VCaP (cell line): ENCODE measurements around the gene CBR4.

Experiments
- H3K27ac ChIP-seq: fragments of 450-650 bp; 2 replicates; pipeline ENCODE4 v1.5.1; 2017
- TF ChIP-seq, protein P1 (sequence below): fragments of 450-650 bp; conservative IDR thresholded peaks from 2 replicates; pipeline ENCODE4 v1.5.1; 2017; ENCODE audit warnings: mild to moderate bottlenecking, moderate library complexity

Gene CBR4

DNA sequence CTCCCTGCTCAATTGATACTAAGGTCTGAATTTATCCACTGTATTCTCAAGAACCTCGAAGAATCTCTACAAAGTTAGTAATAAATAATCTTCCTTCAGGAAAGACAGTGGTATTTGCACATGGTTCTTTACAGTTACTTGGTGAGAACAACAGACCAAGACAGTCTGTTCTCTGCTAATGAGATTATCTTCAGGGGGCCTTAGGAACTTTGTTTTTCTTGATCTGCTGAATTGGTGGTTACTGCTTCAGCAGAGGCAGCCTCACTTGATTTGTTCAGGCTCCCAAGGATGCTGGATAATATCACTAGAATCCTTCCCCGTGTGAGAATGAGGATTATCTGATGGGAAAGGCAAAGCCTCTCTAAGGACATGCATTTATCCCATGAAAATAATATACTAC lies 64.8 kb downstream of the CBR4 start:
- TF ChIP-seq, protein P1, sequence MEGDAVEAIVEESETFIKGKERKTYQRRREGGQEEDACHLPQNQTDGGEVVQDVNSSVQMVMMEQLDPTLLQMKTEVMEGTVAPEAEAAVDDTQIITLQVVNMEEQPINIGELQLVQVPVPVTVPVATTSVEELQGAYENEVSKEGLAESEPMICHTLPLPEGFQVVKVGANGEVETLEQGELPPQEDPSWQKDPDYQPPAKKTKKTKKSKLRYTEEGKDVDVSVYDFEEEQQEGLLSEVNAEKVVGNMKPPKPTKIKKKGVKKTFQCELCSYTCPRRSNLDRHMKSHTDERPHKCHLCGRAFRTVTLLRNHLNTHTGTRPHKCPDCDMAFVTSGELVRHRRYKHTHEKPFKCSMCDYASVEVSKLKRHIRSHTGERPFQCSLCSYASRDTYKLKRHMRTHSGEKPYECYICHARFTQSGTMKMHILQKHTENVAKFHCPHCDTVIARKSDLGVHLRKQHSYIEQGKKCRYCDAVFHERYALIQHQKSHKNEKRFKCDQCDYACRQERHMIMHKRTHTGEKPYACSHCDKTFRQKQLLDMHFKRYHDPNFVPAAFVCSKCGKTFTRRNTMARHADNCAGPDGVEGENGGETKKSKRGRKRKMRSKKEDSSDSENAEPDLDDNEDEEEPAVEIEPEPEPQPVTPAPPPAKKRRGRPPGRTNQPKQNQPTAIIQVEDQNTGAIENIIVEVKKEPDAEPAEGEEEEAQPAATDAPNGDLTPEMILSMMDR: no peak
- H3K27ac ChIP-seq: no peak overlapping the region; the same call in 1 of the 2 replicates

GRCh38 chr4:168942985-168943384 lies 67.1 kb downstream of the CBR4 start:
- TF ChIP-seq, protein P1: peak; percentile 31; the same call in 1 of the 2 replicates
- H3K27ac ChIP-seq: no peak overlapping the region
